ENCODE data around the gene CRLF2.
"Not testable (repeated sequence)": the region's sequence is repeated elsewhere in the genome, so short reads cannot be mapped to it uniquely, and the experiment has no call there.

The CRLF2 gene, protein sequence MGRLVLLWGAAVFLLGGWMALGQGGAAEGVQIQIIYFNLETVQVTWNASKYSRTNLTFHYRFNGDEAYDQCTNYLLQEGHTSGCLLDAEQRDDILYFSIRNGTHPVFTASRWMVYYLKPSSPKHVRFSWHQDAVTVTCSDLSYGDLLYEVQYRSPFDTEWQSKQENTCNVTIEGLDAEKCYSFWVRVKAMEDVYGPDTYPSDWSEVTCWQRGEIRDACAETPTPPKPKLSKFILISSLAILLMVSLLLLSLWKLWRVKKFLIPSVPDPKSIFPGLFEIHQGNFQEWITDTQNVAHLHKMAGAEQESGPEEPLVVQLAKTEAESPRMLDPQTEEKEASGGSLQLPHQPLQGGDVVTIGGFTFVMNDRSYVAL

DNA sequence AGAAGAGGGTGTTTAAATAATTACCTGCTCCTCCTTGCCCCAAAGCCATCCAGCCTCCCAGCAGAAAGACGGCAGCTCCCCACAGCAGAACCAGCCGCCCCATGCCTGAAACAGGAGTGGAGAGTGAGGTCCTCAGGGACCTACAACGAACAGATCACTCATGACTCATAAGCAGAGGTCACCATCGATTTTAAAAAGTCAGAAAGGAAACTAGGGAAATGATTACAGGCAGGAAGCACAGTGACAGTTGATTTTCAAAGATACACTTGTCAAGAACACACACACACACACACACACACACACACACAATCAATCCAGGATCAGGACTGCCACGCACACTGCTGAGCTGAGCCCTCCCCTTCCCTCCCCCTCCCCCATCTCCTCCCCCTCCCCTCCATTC is at the start of gene CRLF2:
CRLF2 (minus strand) TSS at position 118 of the 400 bp plus-strand sequence; CDS start at position 103, 15 bp downstream.
- peak within 1 kb of the TSS; percentile 60 for H3K27ac Mint-ChIP-seq
- H3K9me3 Mint-ChIP-seq, result peaks cover 4 to 6% of the 10 kb centered on the region in 2 donors
- peak within 1 kb of the TSS; percentile 39 to 62 for H3K4me3 Mint-ChIP-seq
- DNase-seq (peak; percentile 38), ATAC-seq (replicated peaks) (peak; percentile 80 to 84)
- peaks cover 0 to 4% of the 10 kb centered on the region in 2 donors for H3K36me3 Mint-ChIP-seq
- H3K4me1 Mint-ChIP-seq, result peaks cover 26 to 59% of the 10 kb centered on the region in 2 donors
- peaks cover 0 to 12% of the 10 kb centered on the region in 2 donors for H3K27me3 Mint-ChIP-seq

DNA sequence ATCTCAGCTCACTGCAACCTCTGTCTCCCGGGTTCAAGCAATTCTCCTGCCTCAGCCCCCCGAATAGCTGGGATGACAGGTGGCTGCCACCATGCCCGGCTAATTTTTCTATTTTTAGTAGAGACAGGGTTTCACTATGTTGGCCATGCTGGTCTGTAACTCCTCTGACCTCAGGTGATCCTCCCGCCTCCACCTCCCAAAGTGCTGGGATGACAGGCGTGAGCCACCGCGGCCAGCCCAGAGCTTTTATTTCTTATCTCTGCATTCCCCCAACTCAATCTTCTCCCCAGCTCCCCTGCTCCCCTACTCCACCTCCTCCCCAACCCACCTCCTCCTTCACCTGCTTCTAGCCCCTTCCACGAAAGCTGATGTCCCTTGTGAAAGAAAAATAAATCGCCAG is 49.3 kb upstream of the CRLF2 start:
- DNase-seq; H3K27ac Mint-ChIP-seq; H3K27me3 Mint-ChIP-seq; H3K36me3 Mint-ChIP-seq; H3K4me3 Mint-ChIP-seq; H3K9me3 Mint-ChIP-seq; ATAC-seq (replicated peaks); H3K4me1 Mint-ChIP-seq: not testable (repeated sequence)

DNA sequence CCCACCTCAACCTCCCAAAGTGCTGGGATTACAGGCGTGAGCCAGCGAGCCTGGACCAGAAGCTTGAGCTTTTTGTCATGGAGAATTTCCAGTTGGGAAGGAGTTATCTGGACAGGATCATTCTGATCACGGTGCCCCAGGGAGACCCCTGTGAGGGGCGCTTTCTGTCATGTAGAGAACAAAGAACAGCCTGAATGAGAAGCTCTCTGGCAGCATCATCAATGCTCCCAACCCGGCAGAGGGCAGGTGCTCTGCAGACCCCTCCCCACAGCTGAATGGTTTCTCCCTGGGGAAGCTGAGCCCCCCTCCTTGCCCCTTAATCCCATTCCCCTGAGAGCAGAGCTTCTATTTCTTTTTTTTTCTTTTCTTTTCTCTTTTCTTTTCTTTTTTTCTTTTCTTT is 48.8 kb upstream of the CRLF2 start:
- no peak for ATAC-seq (replicated peaks)
- Mint-ChIP-seq H3K9me3 (peaks cover 0 to 2% of the 10 kb centered on the region in 2 donors), H3K36me3 (no peaks in the 10 kb centered on the region), H3K27ac (no peak overlapping the region), H3K4me1 (no peaks in the 10 kb centered on the region), H3K27me3 (no peaks in the 10 kb centered on the region), H3K4me3 (no peak overlapping the region)
- DNase-seq, result no peak

DNA sequence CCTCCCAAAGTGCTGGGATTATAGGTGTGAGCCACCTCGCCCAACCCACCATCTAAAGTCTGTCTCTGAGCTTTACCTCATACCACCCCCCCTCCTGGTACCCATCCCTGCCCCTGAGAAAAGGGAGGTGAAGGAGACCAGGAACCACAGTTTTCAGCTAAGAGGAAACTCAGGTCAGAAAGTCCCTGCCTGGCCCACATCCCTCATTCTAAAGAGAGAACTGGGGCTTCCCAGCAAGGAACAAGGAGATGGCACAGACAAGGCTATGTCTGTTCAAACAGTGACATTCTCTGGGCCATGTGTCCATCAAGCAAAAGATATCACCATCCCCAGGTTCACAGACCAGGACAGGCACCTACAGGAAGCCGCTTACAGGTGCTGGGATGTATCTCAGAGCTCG is 40.4 kb upstream of the CRLF2 start:
- Mint-ChIP-seq H3K27ac (no peak overlapping the region), H3K36me3 (no peaks in the 10 kb centered on the region), H3K27me3 (no peaks in the 10 kb centered on the region), H3K4me1 (peaks cover 15 to 20% of the 10 kb centered on the region in 2 donors), H3K4me3 (no peak overlapping the region), H3K9me3 (no peaks in the 10 kb centered on the region)
- no peak for DNase-seq
- no peak for ATAC-seq (replicated peaks)

DNA sequence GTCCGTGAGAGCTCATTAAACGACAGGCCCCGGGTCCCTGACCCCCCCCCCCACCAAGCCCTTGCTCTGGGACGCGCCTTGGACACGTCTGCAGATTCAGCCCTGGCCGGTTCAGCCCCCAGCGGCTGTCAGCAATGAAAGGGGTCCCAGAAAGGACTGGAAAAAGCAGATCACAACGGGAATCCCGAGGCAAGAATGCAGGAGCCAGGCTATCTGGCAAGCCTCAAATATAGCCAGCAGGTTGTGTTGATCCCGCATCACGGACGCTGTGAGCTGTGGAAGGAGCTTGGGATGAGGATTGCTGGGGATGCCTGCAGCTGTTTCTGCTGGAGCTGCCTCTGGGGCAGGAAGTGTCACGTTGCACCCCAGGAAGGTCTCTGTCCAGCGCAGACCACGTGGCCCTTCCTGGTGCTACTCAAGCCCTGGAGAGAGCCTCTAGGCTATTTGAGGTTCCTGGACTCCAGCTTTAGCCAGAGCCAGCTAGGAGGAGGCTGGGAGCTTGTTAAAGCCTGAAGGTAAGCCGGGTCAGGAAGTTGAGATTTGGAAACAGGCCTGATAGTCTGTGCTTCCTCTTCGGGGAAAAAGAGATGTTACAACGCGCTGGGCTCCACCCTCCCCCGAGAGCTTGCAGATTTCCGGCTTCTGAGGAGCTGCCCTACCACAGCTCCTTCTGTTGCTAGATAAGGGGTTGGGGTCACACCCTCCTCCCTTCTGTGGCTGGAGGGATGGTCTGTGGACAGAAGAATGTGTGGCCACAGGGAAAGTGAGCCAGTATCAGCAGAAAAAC is 36.8 kb upstream of the CRLF2 start:
- H3K27me3 Mint-ChIP-seq, result peaks cover 0 to 2% of the 10 kb centered on the region in 2 donors
- H3K4me1 Mint-ChIP-seq, result peaks cover 17 to 28% of the 10 kb centered on the region in 2 donors
- peak overlapping the region; percentile 42 to 52 for H3K4me3 Mint-ChIP-seq
- H3K27ac Mint-ChIP-seq, result peak overlapping the region; percentile 77
- ATAC-seq (replicated peaks) (peak; percentile 63 to 74), DNase-seq (peak; percentile 41)
- no peaks in the 10 kb centered on the region for H3K9me3 Mint-ChIP-seq
- H3K36me3 Mint-ChIP-seq, result no peaks in the 10 kb centered on the region

DNA sequence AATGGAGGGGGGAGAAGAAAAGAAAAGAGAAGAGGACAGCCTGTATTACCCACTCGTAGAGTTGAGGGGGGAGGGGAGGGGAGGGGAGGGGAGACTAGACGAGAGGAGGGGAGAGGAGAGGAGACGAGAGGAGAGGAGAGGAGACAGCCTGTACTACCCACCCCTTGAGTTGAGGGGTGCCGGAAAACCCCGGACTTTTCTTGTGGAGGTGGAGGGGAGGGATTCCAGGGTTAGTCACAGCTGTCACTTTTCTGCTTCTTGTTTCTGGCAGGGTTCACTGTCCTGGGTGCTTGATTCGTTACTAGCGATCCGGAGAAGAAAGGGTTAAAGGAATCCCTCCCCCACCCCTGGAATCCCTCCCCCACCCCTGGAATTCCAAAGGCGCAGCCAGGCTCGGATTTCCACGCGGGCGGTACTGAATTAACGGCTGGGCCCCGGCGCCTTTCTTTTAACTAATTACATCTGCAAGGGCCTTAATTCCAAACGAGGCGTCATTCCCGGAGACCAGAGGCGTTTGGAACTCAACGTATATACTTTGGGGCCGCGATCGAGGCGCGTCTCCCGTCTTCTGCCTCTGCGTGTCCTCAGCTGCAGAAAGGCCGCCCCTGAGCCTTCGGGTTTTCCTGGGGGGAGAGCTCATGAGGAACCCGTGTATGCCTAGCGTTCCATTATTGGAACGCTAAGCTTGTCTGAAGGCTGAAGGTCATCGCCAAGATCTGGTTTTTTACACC is 36.0 kb upstream of the CRLF2 start:
- H3K27me3 Mint-ChIP-seq, result peaks cover 0 to 7% of the 10 kb centered on the region in 2 donors
- ATAC-seq (replicated peaks), result peak; percentile 55 to 68
- DNase-seq, result peak; percentile 31
- peak overlapping the region; percentile 40 to 53 for H3K4me3 Mint-ChIP-seq
- H3K36me3 Mint-ChIP-seq, result no peaks in the 10 kb centered on the region
- peaks cover 21 to 34% of the 10 kb centered on the region in 2 donors for H3K4me1 Mint-ChIP-seq
- no peak overlapping the region for H3K27ac Mint-ChIP-seq
- H3K9me3 Mint-ChIP-seq, result no peaks in the 10 kb centered on the region

DNA sequence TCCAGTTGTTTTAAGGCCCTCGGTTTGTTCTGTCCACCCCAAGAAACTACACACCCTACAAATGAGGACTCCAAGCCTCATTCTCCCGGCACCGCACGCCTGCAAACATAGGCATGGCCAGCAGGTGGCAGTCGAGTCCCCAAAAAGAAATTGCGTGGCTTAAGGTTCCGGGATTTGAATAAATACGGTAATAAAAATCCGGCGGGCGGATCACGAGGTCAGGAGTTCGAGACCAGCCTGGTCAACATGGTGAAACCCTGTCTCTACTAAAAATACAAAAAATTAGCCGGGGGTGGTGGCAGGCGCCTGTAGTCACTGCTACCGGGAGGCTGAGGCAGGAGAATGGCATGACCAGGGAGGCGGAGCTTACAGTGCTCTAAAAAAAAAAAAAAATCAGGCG is 34.4 kb upstream of the CRLF2 start:
- Mint-ChIP-seq H3K4me3 (peak overlapping the region; percentile 40 to 47), H3K36me3 (no peaks in the 10 kb centered on the region), H3K4me1 (peaks cover 18 to 29% of the 10 kb centered on the region in 2 donors), H3K27me3 (peaks cover 0 to 7% of the 10 kb centered on the region in 2 donors), H3K27ac (peak overlapping the region; percentile 84), H3K9me3 (no peaks in the 10 kb centered on the region)
- DNase-seq, result peak; percentile 80
- peak; percentile 62 to 65 for ATAC-seq (replicated peaks)

DNA sequence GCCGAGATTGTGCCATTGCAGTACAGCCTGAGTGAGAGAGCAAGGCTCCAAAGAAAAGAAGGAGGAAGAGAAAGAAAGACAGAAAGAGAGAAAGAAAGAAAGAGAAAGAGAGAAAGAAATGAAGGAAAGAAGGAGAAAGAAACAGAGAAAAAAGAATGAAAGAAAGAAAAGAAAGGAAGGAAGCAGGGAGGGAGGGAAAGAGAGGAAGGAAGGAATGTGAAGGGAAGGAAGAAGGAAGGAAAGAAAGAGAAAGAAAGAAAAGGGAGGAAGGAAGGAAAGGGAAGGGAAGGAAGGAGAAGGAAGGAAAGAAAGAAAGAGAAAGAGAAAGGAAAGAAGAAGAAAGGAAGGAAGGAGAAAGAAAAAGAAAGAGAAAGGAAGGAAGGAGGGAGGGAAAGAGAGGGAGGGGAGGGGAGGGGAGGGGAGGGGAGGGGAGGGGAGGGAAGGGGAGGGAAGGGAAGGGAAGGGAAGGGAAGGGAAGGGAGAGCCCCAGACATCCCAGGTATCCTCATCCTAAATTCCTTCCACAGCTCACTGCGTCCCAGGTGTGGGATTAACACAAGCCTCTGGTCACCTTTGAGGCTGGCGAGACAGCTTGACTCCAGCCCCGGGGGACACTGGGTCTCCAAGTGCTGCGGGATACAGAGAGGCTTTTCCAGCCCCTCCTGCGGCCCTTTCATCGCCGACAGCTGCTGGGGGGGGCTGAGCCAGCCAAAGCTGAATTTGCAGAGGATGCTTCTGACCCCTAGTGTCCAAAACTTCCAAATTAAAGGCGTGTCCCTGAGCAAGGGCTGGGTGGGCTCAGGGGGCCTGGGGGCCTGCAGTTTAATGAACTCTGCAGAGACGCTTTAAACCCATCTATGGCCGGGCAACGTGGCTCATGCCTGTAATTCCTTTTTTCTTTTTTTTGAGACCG is 32.0 kb upstream of the CRLF2 start:
- DNase-seq, result no peak
- H3K4me3 Mint-ChIP-seq, result peak overlapping the region; percentile 10 to 50
- H3K27me3 Mint-ChIP-seq, result peaks cover 0 to 7% of the 10 kb centered on the region in 2 donors
- ATAC-seq (replicated peaks), result no peak
- peaks cover 0 to 5% of the 10 kb centered on the region in 2 donors for H3K36me3 Mint-ChIP-seq
- H3K27ac Mint-ChIP-seq, result no peak overlapping the region
- peaks cover 0 to 1% of the 10 kb centered on the region in 2 donors for H3K9me3 Mint-ChIP-seq
- peaks cover 23 to 40% of the 10 kb centered on the region in 2 donors for H3K4me1 Mint-ChIP-seq

DNA sequence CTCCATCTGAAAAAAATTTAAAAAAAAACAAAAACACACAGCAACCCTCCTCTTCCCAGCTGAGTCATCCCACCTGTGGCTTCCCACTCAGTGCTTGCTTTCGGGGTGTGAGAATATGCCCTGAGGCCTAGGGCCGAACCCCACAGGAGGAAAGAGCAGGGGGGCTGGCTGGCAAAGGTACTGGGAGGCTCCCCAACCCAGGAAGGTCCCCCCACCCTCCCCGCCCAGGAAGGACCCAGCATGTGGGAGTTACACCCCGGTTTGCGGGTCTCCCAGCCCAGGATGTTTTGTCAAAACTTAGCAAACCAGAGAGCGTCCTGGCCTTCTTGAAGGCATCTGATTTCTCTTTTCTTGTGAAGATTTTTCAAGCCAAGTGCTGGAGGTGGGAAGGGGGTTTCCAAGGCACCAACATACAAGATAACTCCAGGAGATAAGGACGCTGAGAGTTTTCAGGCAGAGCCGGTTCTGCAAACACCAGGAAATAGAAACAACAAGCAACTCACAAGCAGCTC is 30.5 kb upstream of the CRLF2 start:
- Mint-ChIP-seq H3K27ac (peak overlapping the region; percentile 20), H3K4me3 (no peak overlapping the region), H3K4me1 (peaks cover 16 to 29% of the 10 kb centered on the region in 2 donors), H3K27me3 (peaks cover 0 to 7% of the 10 kb centered on the region in 2 donors), H3K36me3 (peaks cover 0 to 5% of the 10 kb centered on the region in 2 donors), H3K9me3 (peaks cover 0 to 1% of the 10 kb centered on the region in 2 donors)
- DNase-seq, result no peak
- ATAC-seq (replicated peaks), result no peak

DNA sequence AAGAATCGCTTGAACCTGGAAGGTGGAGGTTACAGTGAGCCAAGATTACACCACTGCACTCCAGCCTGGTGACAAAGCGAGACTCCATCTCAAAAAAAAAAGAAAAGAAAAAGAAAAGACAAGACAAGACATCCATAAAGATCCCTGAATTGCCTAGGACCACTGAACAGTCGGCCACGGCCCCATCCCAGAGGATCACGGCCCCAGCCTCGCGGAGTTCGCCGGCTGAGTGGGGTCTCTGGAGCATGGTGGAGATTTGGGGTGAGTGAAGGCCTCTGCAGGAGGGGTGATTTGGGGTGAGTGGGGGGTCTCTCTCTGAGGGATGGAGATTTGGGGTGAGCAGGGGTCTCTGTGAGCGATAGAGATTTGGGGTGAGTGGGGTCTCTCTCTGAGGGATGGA is 28.1 kb upstream of the CRLF2 start:
- not testable (repeated sequence) for DNase-seq; ATAC-seq (replicated peaks); H3K27me3 Mint-ChIP-seq; H3K9me3 Mint-ChIP-seq; H3K36me3 Mint-ChIP-seq
- Mint-ChIP-seq H3K4me1 (peaks cover 14 to 23% of the 10 kb centered on the region in 2 donors), H3K4me3 (peak overlapping the region in 1 of 2 donors; percentile 25), H3K27ac (peak overlapping the region; percentile 92)

DNA sequence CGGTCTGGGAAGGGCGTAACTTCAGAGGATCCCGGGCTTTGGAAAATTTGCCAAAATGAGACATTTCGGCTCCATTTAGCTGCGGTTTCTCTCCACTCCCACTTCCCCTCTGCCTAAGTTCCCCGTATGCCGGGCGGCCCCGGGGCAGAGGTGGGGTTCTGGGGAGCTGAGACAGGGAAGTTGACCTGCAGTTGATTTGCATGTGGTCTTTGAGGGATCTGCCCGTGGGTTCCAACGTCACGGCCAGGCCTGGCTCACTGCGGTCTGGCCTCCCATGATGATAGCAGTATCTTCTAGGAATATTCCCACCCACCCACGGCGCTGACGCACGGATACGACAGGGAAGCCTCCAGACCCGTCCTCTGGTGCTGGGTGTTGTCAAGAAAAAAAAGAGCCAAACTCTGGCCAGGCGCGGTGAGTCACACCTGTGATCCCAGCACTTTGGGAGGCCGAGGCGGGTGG is 27.3 kb upstream of the CRLF2 start:
- Mint-ChIP-seq H3K4me3 (peak overlapping the region; percentile 27 to 58), H3K4me1 (peaks cover 14 to 23% of the 10 kb centered on the region in 2 donors), H3K9me3 (peaks cover 0 to 1% of the 10 kb centered on the region in 2 donors), H3K27ac (peak overlapping the region; percentile 92), H3K36me3 (peaks cover 0 to 5% of the 10 kb centered on the region in 2 donors), H3K27me3 (peaks cover 0 to 7% of the 10 kb centered on the region in 2 donors)
- ATAC-seq (replicated peaks), result peak; percentile 99
- peak; percentile 94 for DNase-seq

DNA sequence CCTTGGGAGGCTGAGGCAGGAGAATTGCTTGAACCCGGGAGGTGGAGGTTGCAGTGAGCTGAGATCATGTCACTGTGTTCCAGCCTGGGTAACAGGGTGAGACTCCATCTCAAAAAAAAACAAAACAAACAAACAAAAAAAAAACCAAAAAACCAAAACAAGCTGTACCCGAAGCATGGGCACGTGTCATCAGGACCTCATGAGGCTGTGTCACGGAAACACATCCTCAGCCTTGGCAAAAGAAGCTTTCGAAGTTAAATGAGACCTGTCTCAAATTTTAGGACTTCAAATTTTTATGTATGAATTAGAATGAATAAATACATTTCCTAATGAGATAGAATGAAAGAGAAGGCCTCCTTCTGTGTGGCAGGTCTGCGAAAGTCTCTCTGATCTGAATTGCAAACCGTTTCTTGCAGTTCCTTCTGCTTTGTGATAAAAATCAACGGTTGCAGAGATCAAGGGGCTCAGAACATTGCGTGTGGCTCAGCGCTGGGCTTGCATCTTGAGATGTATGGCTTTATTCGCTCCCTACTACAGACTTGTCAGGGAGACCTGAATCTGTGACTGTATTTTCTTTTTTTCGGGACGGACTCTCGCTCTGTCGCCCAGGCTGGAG is 19.5 kb upstream of the CRLF2 start:
- Mint-ChIP-seq H3K4me3 (no peak overlapping the region), H3K4me1 (peaks cover 7 to 16% of the 10 kb centered on the region in 2 donors), H3K27ac (no peak overlapping the region), H3K27me3 (peaks cover 0 to 5% of the 10 kb centered on the region in 2 donors), H3K9me3 (peaks cover 9 to 10% of the 10 kb centered on the region in 2 donors), H3K36me3 (no peaks in the 10 kb centered on the region)
- ATAC-seq (replicated peaks), result peak in 1 of 2 donors; percentile 19
- DNase-seq, result no peak
